Purkinje cell (primary cell): ENCODE measurements around the gene PRPS1L1. TPM values are rescaled to one million over a fixed set of nuclear protein-coding genes. Genes with fewer than 3 reads are reported as not detected.

ENCODE experiments used
- polyA plus RNA-seq: library from polyadenylated mRNA; unstranded; fragments of >200 nt; fragmentation: Nextera tagmentation; gene quantifications from 2 replicates; pipeline ENCODE4 v1.2.1, GENCODE V29; 2014

Gene PRPS1L1
- polyA plus RNA-seq, result not detected in 2 replicates

DNA sequence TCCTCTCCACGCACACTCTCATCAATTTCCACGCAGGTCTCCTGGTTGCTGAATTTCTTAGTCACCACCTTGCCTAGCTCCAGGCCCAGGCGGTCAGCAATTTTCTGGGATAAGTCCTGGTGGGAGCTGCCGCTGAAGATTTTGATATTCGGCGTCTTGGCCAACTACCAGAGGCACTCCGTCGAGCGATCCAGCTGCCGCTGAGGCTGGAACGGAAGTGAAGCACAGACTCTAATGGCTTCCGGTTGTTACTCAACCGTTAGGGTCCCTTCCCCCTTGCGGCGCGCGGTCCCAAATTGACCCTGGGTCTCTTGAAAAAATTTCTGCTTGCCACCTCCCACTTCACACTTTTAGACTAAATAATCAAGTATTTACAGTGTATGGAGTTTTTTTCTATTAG lies at the start of gene PRPS1L1:
TSS of gene PRPS1L1 (minus strand) at position 219 of the 400 bp plus-strand sequence.

Other genes starting within 250 kb of the PRPS1L1 start
- 34.8 and 40.5 TPM in 2 replicates for gene SNX13, start 87.4 kb downstream of the PRPS1L1 start, polyA plus RNA-seq